ENCODE measurements around the gene VRK1.

DNA sequence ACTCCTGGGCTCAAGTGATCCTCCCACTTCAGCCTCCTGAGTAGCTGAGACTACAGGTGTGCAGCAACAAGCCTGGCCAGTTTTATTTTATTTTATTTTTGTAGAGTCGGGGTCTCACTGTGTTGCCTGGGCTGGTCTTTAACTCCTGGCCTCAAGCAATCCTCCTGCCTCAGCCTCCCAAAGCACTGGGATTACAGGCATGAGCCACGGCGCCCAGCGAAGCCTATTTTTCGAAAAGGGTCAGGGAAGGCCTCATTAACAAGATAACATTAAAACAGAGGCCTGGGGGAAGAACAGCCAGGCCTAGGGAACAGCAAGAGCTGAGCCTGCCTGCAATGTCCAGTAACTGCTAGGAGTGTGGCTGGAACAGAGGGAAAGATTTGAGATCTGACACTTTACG, 36.1 kb upstream of the VRK1 start:
- TF ChIP-seq POLR2A (IDR thresholded peaks at IDR 0.05): no peak
- TF ChIP-seq CTCF (IDR thresholded peaks at IDR 0.05): no peak
- TF ChIP-seq EP300 (IDR thresholded peaks at IDR 0.05; ENCODE audit: low read depth): no peak
- TF ChIP-seq POLR2AphosphoS5 (IDR thresholded peaks at IDR 0.05): no peak

Measured in transverse colon (tissue), 4 donors.